ENCODE results near the gene KCNRG.

DNA sequence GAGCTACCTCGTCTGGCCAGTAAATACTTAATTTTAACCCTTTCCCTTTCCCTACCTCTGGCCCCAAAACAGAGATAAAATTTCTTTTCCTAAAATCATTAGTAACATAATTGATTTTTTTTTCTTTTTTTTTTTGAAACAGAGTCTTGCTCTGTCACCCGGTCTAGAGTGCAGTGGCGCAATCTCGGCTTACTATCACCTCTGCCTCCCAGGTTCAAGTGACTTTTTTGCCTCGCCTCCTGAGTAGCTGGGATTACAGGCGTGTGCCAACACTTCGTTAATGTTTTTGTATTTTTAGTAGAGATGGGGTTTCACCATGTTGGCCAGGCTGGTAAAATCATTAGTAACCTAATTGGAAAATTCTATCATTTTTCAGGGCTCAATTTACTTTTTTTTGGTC, 28.8 kb upstream of the KCNRG start:
- TF ChIP-seq, protein P1, sequence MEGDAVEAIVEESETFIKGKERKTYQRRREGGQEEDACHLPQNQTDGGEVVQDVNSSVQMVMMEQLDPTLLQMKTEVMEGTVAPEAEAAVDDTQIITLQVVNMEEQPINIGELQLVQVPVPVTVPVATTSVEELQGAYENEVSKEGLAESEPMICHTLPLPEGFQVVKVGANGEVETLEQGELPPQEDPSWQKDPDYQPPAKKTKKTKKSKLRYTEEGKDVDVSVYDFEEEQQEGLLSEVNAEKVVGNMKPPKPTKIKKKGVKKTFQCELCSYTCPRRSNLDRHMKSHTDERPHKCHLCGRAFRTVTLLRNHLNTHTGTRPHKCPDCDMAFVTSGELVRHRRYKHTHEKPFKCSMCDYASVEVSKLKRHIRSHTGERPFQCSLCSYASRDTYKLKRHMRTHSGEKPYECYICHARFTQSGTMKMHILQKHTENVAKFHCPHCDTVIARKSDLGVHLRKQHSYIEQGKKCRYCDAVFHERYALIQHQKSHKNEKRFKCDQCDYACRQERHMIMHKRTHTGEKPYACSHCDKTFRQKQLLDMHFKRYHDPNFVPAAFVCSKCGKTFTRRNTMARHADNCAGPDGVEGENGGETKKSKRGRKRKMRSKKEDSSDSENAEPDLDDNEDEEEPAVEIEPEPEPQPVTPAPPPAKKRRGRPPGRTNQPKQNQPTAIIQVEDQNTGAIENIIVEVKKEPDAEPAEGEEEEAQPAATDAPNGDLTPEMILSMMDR (IDR thresholded peaks at IDR 0.05) = no peak
- TF ChIP-seq POLR2A (IDR thresholded peaks at IDR 0.05) = no peak

Data from stomach (tissue), 4 donors.